Stimulated activated CD8-positive, alpha-beta memory T cell treated with anti-CD3 and anti-CD28 coated beads, Interleukin-2, amount 100 ng/mL, for 1 hour (primary cell): ENCODE data around the gene IMPA2.
A peak's percentile ranks its signal among the peaks of the same experiment; 100 is the strongest.
"Not testable (repeated sequence)": the region's sequence is repeated elsewhere in the genome, so short reads cannot be mapped to it uniquely, and the experiment has no call there.

Experiments
- DNase-seq, 2 donors: peaks; one replicate each; pipeline ENCODE4 v3.0.0-alpha.2; 2020; ENCODE audit warnings: low read depth in 2 of 2

IMPA2 gene

GRCh38 chr18:11981192-11981542, at the start of gene IMPA2:
TSS of gene IMPA2 (plus strand) at chr18:11981507. CDS start at chr18:11981670, 163 bp downstream.
- no peak for DNase-seq

GRCh38 chr18:11932393-11932792, 48.9 kb upstream of the IMPA2 start:
- no peak for DNase-seq

- DNase-seq = peak; percentile 57
Observed at GRCh38 chr18:11937874-11938478, 43.3 kb upstream of the IMPA2 start.

GRCh38 chr18:11940956-11941355, 40.4 kb upstream of the IMPA2 start:
- no peak for DNase-seq

- no peak for DNase-seq
Observed at GRCh38 chr18:11943551-11943950, 37.8 kb upstream of the IMPA2 start.

GRCh38 chr18:11944252-11944651, 37.1 kb upstream of the IMPA2 start:
- DNase-seq = no peak

GRCh38 chr18:11944786-11945185, 36.5 kb upstream of the IMPA2 start:
- DNase-seq = no peak

GRCh38 chr18:11945834-11946659, 35.3 kb upstream of the IMPA2 start:
- DNase-seq = not testable (repeated sequence)

- no peak for DNase-seq
Observed at GRCh38 chr18:11946756-11947155, 34.6 kb upstream of the IMPA2 start.

GRCh38 chr18:11947214-11948191, 33.8 kb upstream of the IMPA2 start:
- peak; percentile 13 to 31 for DNase-seq

- DNase-seq = no peak
Observed at GRCh38 chr18:11948852-11949523, 32.3 kb upstream of the IMPA2 start.

GRCh38 chr18:11950824-11951223, 30.5 kb upstream of the IMPA2 start:
- DNase-seq = no peak

GRCh38 chr18:11951390-11951851, 29.9 kb upstream of the IMPA2 start:
- DNase-seq = no peak

GRCh38 chr18:11953113-11953512, 28.2 kb upstream of the IMPA2 start:
- DNase-seq = no peak

- DNase-seq = no peak
Observed at GRCh38 chr18:11955239-11956029, 25.9 kb upstream of the IMPA2 start.

- no peak for DNase-seq
Observed at GRCh38 chr18:11956371-11957308, 24.7 kb upstream of the IMPA2 start.

- no peak for DNase-seq
Observed at GRCh38 chr18:11957636-11958035, 23.7 kb upstream of the IMPA2 start.

GRCh38 chr18:11959651-11960050, 21.7 kb upstream of the IMPA2 start:
- not testable (repeated sequence) for DNase-seq

- no peak for DNase-seq
Observed at GRCh38 chr18:11960743-11961380, 20.4 kb upstream of the IMPA2 start.
